MM.1S (cell line): ENCODE results near the gene AMFR.

ENCODE experiments used
- DNase-seq: peaks from one replicate; pipeline ENCODE4 v3.0.0-alpha.2; 2015
- H2AFZ ChIP-seq: fragments of 300-600 bp; sonication (generic); 2 replicates; pipeline ENCODE4 v1.6.0; 2016; ENCODE audit warnings: antibody characterized with exemption, low read length
- H3F3A ChIP-seq: fragments of 300-600 bp; sonication (generic); 2 replicates; pipeline ENCODE4 v1.6.1; 2016; ENCODE audit warnings: mild to moderate bottlenecking, antibody characterized with exemption, low read length, moderate library complexity, mixed read lengths; ENCODE audit not compliant: insufficient read depth
- H3K27ac ChIP-seq: fragments of 300-600 bp; sonication (generic); 2 replicates; pipeline ENCODE4 v1.5.1; 2016; ENCODE audit warnings: mild to moderate bottlenecking, low read length
- H3K27me3 ChIP-seq: fragments of 300-600 bp; sonication (generic); replicated peaks from 2 replicates; pipeline ENCODE4 v1.6.0; 2016; ENCODE audit warnings: low read length; ENCODE audit not compliant: insufficient read depth
- H3K36me3 ChIP-seq: fragments of 300-600 bp; sonication (generic); replicated peaks from 2 replicates; pipeline ENCODE4 v1.6.1; 2016; ENCODE audit warnings: mild to moderate bottlenecking, low read length, mixed read lengths; ENCODE audit not compliant: insufficient read depth
- H3K4me1 ChIP-seq: fragments of 300-600 bp; sonication (generic); 2 replicates; pipeline ENCODE4 v1.6.1; 2016; ENCODE audit warnings: low read length, mixed read lengths
- H3K4me2 ChIP-seq: fragments of 300-600 bp; sonication (generic); 2 replicates; pipeline ENCODE4 v1.6.0; 2016; ENCODE audit warnings: low read depth, low read length
- H3K4me3 ChIP-seq: fragments of 300-600 bp; sonication (generic); 2 replicates; pipeline ENCODE4 v1.5.1; 2016; ENCODE audit warnings: low read length, mixed read lengths
- H3K79me2 ChIP-seq: fragments of 300-600 bp; sonication (generic); 2 replicates; pipeline ENCODE4 v1.6.1; 2016; ENCODE audit warnings: mixed run types, low read length, mixed read lengths
- H3K9ac ChIP-seq: fragments of 300-600 bp; sonication (generic); 2 replicates; pipeline ENCODE4 v1.6.1; 2016; ENCODE audit warnings: low read length, mixed read lengths
- H3K9me2 ChIP-seq: fragments of 300-600 bp; sonication (generic); replicated peaks from 2 replicates; pipeline ENCODE4 v1.6.1; 2016; ENCODE audit warnings: mild to moderate bottlenecking, low read length, mixed read lengths; ENCODE audit not compliant: insufficient read depth
- H3K9me3 ChIP-seq: fragments of 300-600 bp; sonication (generic); replicated peaks from 2 replicates; pipeline ENCODE4 v1.6.1; 2016; ENCODE audit warnings: mild to moderate bottlenecking, low read length, mixed read lengths; ENCODE audit not compliant: insufficient read depth
- H4K20me1 ChIP-seq: fragments of 300-600 bp; sonication (generic); 2 replicates; pipeline ENCODE4 v1.6.1; 2016; ENCODE audit warnings: mild to moderate bottlenecking, low read length, moderate library complexity, mixed read lengths; ENCODE audit not compliant: insufficient read depth
- EZH2 ChIP-seq: fragments of 300-600 bp; sonication (generic); optimal IDR thresholded peaks from 2 replicates; pipeline ENCODE3; 2017; ENCODE audit warnings: low read depth, mild to moderate bottlenecking, antibody characterized with exemption, low read length, mixed read lengths
- EZH2phosphoT487 ChIP-seq: fragments of 300-600 bp; sonication (generic); IDR thresholded peaks from 2 replicates; pipeline ENCODE4 v1.6.1; 2018; ENCODE audit warnings: antibody characterized with exemption, low read length
- TF ChIP-seq, protein P1 (sequence below): fragments of 300-600 bp; sonication (generic); IDR thresholded peaks from 2 replicates; pipeline ENCODE4 v1.5.1; 2016; ENCODE audit warnings: antibody characterized with exemption, low read length, mixed read lengths

Gene AMFR

DNA sequence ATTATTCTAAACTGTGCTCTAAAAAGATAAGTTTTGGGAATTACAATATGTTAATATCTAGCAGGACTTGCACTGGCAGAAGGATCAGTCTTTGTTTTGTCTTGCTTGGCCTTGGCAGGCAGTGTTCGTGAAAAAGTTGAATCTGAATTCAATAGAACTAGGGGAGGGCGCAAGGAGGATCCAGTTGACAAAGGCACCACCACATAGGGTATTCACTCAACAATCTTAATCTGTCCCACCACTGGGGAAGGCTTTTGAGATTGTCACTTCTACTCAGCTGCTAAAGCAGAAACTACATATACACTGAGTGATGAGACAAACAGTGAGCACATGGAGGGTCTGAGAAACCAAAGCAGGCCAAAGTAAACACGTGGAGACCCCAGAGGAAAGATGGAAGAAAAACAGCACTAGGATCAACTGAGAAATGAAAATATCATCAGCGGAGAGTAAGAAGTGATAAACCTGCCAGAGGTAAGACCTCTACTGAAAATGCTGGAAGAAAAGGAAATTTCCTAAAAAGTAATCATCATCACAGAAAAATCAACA is 2.4 kb downstream of the AMFR start:
- Histone ChIP-seq H3K4me3 (no peak overlapping the region), H3K4me1 (peaks cover 8% of the 10 kb centered on the region; the same call in 1 of the 2 replicates), H3K9me2 (no peaks in the 10 kb centered on the region), H3K27ac (no peak overlapping the region), H2AFZ (no peak overlapping the region), H4K20me1 (no peaks in the 10 kb centered on the region), H3F3A (peaks cover 19% of the 10 kb centered on the region), H3K4me2 (no peak overlapping the region), H3K27me3 (no peaks in the 10 kb centered on the region), H3K9me3 (no peaks in the 10 kb centered on the region), H3K79me2 (peaks cover 63% of the 10 kb centered on the region), H3K36me3 (no peaks in the 10 kb centered on the region), H3K9ac (no peak overlapping the region)
- no peak for TF ChIP-seq EZH2
- no peak for DNase-seq

DNA sequence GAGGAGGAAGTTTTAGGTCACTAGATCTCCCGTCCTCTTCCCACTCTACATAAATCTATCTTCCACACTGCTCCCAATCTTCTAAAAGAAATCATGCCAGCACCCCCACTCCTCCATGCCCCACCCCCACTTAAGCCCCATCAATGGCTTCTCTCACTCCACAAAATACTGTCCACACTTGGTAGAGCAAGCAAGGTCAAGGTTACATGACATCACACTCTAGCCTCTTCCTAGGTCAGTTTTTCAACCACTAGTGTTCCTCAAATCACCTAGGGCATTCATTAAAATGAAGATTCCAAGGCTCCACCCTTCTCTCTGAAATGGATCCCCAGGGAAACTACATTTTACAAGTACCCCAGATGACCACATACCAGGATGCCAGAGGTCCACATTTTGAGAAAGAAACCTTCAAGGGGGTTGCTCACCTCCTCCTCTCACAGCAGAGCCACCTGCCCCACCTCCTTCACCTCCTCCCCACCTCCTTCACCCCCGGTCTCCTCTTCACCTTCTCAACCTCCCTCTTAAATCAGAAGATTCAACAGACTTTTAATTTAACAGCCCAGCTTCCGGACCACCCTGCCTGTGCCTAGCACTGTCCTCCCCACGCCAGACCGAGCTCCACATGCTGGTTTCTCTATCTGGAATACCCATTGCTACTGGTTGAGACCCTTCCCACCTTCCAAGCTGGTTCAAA is 3.2 kb downstream of the AMFR start:
- H3K9me3 ChIP-seq: no peaks in the 10 kb centered on the region
- no peak overlapping the region for H3K4me3 ChIP-seq
- no peak overlapping the region for H3K27ac ChIP-seq
- no peak overlapping the region for H2AFZ ChIP-seq
- H3K36me3 ChIP-seq: no peaks in the 10 kb centered on the region
- no peak overlapping the region for H3K9ac ChIP-seq
- no peak overlapping the region for H3K4me2 ChIP-seq
- H3F3A ChIP-seq: peaks cover 14% of the 10 kb centered on the region
- H3K27me3 ChIP-seq: no peaks in the 10 kb centered on the region
- peaks cover 71% of the 10 kb centered on the region for H3K79me2 ChIP-seq
- no peaks in the 10 kb centered on the region for H3K9me2 ChIP-seq
- no peaks in the 10 kb centered on the region for H4K20me1 ChIP-seq
- TF ChIP-seq, protein P1, sequence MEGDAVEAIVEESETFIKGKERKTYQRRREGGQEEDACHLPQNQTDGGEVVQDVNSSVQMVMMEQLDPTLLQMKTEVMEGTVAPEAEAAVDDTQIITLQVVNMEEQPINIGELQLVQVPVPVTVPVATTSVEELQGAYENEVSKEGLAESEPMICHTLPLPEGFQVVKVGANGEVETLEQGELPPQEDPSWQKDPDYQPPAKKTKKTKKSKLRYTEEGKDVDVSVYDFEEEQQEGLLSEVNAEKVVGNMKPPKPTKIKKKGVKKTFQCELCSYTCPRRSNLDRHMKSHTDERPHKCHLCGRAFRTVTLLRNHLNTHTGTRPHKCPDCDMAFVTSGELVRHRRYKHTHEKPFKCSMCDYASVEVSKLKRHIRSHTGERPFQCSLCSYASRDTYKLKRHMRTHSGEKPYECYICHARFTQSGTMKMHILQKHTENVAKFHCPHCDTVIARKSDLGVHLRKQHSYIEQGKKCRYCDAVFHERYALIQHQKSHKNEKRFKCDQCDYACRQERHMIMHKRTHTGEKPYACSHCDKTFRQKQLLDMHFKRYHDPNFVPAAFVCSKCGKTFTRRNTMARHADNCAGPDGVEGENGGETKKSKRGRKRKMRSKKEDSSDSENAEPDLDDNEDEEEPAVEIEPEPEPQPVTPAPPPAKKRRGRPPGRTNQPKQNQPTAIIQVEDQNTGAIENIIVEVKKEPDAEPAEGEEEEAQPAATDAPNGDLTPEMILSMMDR: no peak
- TF ChIP-seq EZH2: no peak
- no peak for TF ChIP-seq EZH2phosphoT487
- no peak for DNase-seq
- H3K4me1 ChIP-seq: peaks cover 8% of the 10 kb centered on the region; the same call in 1 of the 2 replicates

DNA sequence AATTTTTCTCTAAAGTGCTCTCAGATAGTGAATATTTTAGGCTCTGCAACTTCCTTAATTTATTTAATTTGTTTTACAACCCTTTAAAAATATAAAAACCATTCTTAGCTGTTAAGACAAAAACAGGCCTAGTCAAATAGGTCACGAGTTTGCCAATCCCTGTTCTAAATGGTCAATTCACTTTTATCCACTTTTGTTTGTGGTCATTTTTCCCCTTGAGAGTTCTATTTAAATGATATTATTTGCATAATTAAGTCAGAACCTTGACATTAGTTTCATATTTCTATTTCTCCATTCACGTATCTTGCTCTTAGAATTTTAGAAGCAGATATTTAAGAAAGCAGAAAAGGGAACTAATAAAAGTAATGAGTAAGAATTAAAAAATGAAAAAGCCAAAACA is 4.0 kb downstream of the AMFR start:
- Histone ChIP-seq H3K9ac (no peak overlapping the region), H2AFZ (no peak overlapping the region), H3K4me2 (no peak overlapping the region), H3F3A (peaks cover 6% of the 10 kb centered on the region), H3K9me3 (no peaks in the 10 kb centered on the region), H4K20me1 (no peaks in the 10 kb centered on the region), H3K4me3 (no peak overlapping the region), H3K27ac (no peak overlapping the region), H3K36me3 (no peaks in the 10 kb centered on the region), H3K4me1 (peaks cover 8% of the 10 kb centered on the region; the same call in 1 of the 2 replicates), H3K9me2 (no peaks in the 10 kb centered on the region), H3K27me3 (no peaks in the 10 kb centered on the region), H3K79me2 (peaks cover 79% of the 10 kb centered on the region)
- DNase-seq: no peak
- TF ChIP-seq, protein P1: no peak
- TF ChIP-seq EZH2phosphoT487 (no peak), EZH2 (no peak)

DNA sequence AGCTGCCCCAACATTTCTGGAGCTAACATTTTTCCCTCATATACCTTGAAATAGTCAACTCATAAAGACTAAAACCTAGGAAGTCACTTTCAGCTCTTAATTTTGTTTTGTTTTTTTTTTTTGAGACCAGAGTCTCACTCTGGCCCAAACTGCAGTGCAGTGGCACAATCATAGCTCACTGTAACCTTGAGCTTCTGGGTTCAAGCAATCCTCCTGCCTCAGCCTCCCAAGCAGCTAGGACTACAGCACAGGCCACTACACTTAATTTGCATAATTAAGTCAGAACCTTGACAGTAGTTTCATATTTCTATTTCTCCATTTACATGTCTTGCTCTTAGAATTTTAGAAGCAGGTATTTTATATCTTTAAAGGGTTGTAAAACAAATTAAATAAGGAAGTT is 4.7 kb downstream of the AMFR start:
- H3F3A ChIP-seq: no peaks in the 10 kb centered on the region
- H3K27me3 ChIP-seq: no peaks in the 10 kb centered on the region
- H3K79me2 ChIP-seq: peaks cover 82% of the 10 kb centered on the region
- no peaks in the 10 kb centered on the region for H3K36me3 ChIP-seq
- H3K27ac ChIP-seq: no peak overlapping the region
- no peak overlapping the region for H3K9ac ChIP-seq
- H3K4me1 ChIP-seq: peaks cover 4% of the 10 kb centered on the region; the same call in 1 of the 2 replicates
- no peak overlapping the region for H3K4me2 ChIP-seq
- H4K20me1 ChIP-seq: peaks cover 3% of the 10 kb centered on the region; the same call in 1 of the 2 replicates
- DNase-seq: no peak
- H3K9me3 ChIP-seq: no peaks in the 10 kb centered on the region
- H3K9me2 ChIP-seq: no peaks in the 10 kb centered on the region
- H3K4me3 ChIP-seq: no peak overlapping the region
- H2AFZ ChIP-seq: no peak overlapping the region
- TF ChIP-seq EZH2phosphoT487: no peak
- TF ChIP-seq, protein P1: no peak
- TF ChIP-seq EZH2: no peak
